Mesendoderm (in vitro differentiated cells): Measurements from ENCODE around the gene ITGB2.

ENCODE experiments used
- DNase-seq: peaks from one replicate; pipeline ENCODE4 v3.0.0; 2013
- H2AK5ac ChIP-seq: 2 replicates; pipeline ENCODE4 v1.6.1; 2013; ENCODE audit warnings: low read length, inconsistent platforms
- H2BK120ac ChIP-seq: 2 replicates; pipeline ENCODE4 v1.6.1; 2013; ENCODE audit warnings: low read depth, mild to moderate bottlenecking, low read length, moderate library complexity, mixed read lengths
- H2BK15ac ChIP-seq: replicated peaks from 2 replicates; pipeline ENCODE4 v1.6.1; 2013; ENCODE audit warnings: low read depth, mild to moderate bottlenecking, moderate library complexity
- H2BK5ac ChIP-seq: 2 replicates; pipeline ENCODE4 v1.6.1; 2013; ENCODE audit warnings: low read length, inconsistent platforms
- H3K18ac ChIP-seq: 2 replicates; pipeline ENCODE4 v1.6.1; 2013; ENCODE audit warnings: mild to moderate bottlenecking, low read length, mixed read lengths
- H3K23ac ChIP-seq: one replicate; pipeline ENCODE4 v1.6.1; 2013; ENCODE audit warnings: low read length
- H3K27ac ChIP-seq: 2 replicates; pipeline ENCODE4 v1.5.1; 2013; ENCODE audit warnings: low read depth, mild to moderate bottlenecking, inconsistent platforms, low read length, moderate library complexity
- H3K27me3 ChIP-seq: 2 replicates; pipeline ENCODE4 v1.6.1; 2013; ENCODE audit warnings: low read length, control low read depth, mild to moderate bottlenecking, inconsistent platforms; ENCODE audit not compliant: insufficient read depth, poor library complexity
- H3K36me3 ChIP-seq: 2 replicates; pipeline ENCODE4 v1.6.1; 2013; ENCODE audit warnings: low read length, inconsistent platforms; ENCODE audit not compliant: control insufficient read depth, insufficient read depth
- H3K4ac ChIP-seq: one replicate; pipeline ENCODE4 v1.6.1; 2013; ENCODE audit warnings: low read depth, mild to moderate bottlenecking, low read length, moderate library complexity
- H3K4me1 ChIP-seq: 2 replicates; pipeline ENCODE4 v1.6.1; 2013; ENCODE audit warnings: low read depth, low read length, inconsistent platforms; ENCODE audit not compliant: control insufficient read depth
- H3K4me2 ChIP-seq: 2 replicates; pipeline ENCODE4 v1.6.1; 2013; ENCODE audit warnings: low read length
- H3K4me3 ChIP-seq: 2 replicates; pipeline ENCODE4 v1.5.1; 2013; ENCODE audit warnings: mild to moderate bottlenecking, low read length
- H3K56ac ChIP-seq: one replicate; pipeline ENCODE4 v1.6.1; 2013; ENCODE audit warnings: low read length
- H3K79me1 ChIP-seq: 2 replicates; pipeline ENCODE4 v1.6.1; 2013; ENCODE audit warnings: low read length, inconsistent platforms
- H3K79me2 ChIP-seq: 2 replicates; pipeline ENCODE4 v1.6.1; 2013; ENCODE audit warnings: mild to moderate bottlenecking, low read length; ENCODE audit not compliant: control insufficient read depth, insufficient read depth
- H3K9ac ChIP-seq: 2 replicates; pipeline ENCODE4 v1.6.1; 2013; ENCODE audit warnings: low read length, inconsistent platforms
- H4K5ac ChIP-seq: one replicate; pipeline ENCODE4 v1.6.1; 2013; ENCODE audit warnings: low read length
- H4K8ac ChIP-seq: one replicate; pipeline ENCODE4 v1.6.1; 2013; ENCODE audit warnings: low read depth, mild to moderate bottlenecking, control low read depth, low read length, moderate library complexity
- WGBS: extraction: QIAGEN DNeasy Blood & Tissue Kit; methylation state at CpG from one replicate; pipeline ENCODE4 v1.1.7; 2013; ENCODE audit warnings: low lambda C conversion rate, missing lambda C conversion rate; ENCODE audit not compliant: insufficient coverage; ENCODE audit errors: extremely low coverage; 5-methylcytosine and 5-hydroxymethylcytosine counted together

Gene ITGB2

GRCh38 chr21:44904141-44904923 lies 16.4 kb downstream of the ITGB2 start:
- H3K18ac ChIP-seq, result no peak overlapping the region
- H2BK120ac ChIP-seq, result no peak overlapping the region
- H3K27me3 ChIP-seq, result no peaks in the 10 kb centered on the region
- 100% methylated on average over 1 of the region's 14 CpGs for WGBS
- H3K27ac ChIP-seq, result no peak overlapping the region
- no peak for DNase-seq
- H3K9ac ChIP-seq, result no peak overlapping the region
- no peak overlapping the region for H2BK15ac ChIP-seq
- no peaks in the 10 kb centered on the region for H3K79me2 ChIP-seq
- no peak overlapping the region for H4K5ac ChIP-seq
- H3K36me3 ChIP-seq, result no peaks in the 10 kb centered on the region
- no peak overlapping the region for H2AK5ac ChIP-seq
- H4K8ac ChIP-seq, result no peak overlapping the region
- H3K4me1 ChIP-seq, result no peaks in the 10 kb centered on the region
- no peak overlapping the region for H3K4ac ChIP-seq
- no peak overlapping the region for H3K4me3 ChIP-seq
- H3K4me2 ChIP-seq, result no peak overlapping the region
- no peak overlapping the region for H3K23ac ChIP-seq
- no peaks in the 10 kb centered on the region for H3K79me1 ChIP-seq
- H2BK5ac ChIP-seq, result no peak overlapping the region
- no peak overlapping the region for H3K56ac ChIP-seq

GRCh38 chr21:44903689-44904088 lies 17.0 kb downstream of the ITGB2 start:
- H3K4ac ChIP-seq, result no peak overlapping the region
- no peak overlapping the region for H2BK5ac ChIP-seq
- no peak overlapping the region for H3K9ac ChIP-seq
- H2AK5ac ChIP-seq, result no peak overlapping the region
- no peak overlapping the region for H2BK15ac ChIP-seq
- no peak for DNase-seq
- no peaks in the 10 kb centered on the region for H3K79me2 ChIP-seq
- H3K56ac ChIP-seq, result no peak overlapping the region
- H4K8ac ChIP-seq, result no peak overlapping the region
- no peak overlapping the region for H2BK120ac ChIP-seq
- H3K4me2 ChIP-seq, result no peak overlapping the region
- H3K79me1 ChIP-seq, result no peaks in the 10 kb centered on the region
- H3K18ac ChIP-seq, result no peak overlapping the region
- no peaks in the 10 kb centered on the region for H3K36me3 ChIP-seq
- H3K4me1 ChIP-seq, result no peaks in the 10 kb centered on the region
- H4K5ac ChIP-seq, result no peak overlapping the region
- no peaks in the 10 kb centered on the region for H3K27me3 ChIP-seq
- WGBS, result no CpG with 5 or more reads among the region's 22 CpGs
- no peak overlapping the region for H3K4me3 ChIP-seq
- no peak overlapping the region for H3K23ac ChIP-seq
- no peak overlapping the region for H3K27ac ChIP-seq

- H3K79me2 ChIP-seq, result no peaks in the 10 kb centered on the region
- no peak overlapping the region for H3K56ac ChIP-seq
- H3K4ac ChIP-seq, result no peak overlapping the region
- WGBS, result no CpG with 5 or more reads among the region's 18 CpGs
- no peak overlapping the region for H2BK120ac ChIP-seq
- H2BK5ac ChIP-seq, result no peak overlapping the region
- no peak overlapping the region for H3K18ac ChIP-seq
- no peaks in the 10 kb centered on the region for H3K36me3 ChIP-seq
- H3K79me1 ChIP-seq, result no peaks in the 10 kb centered on the region
- H3K4me1 ChIP-seq, result no peaks in the 10 kb centered on the region
- no peak for DNase-seq
- no peak overlapping the region for H4K8ac ChIP-seq
- H3K4me2 ChIP-seq, result no peak overlapping the region
- H3K4me3 ChIP-seq, result no peak overlapping the region
- H2AK5ac ChIP-seq, result no peak overlapping the region
- no peak overlapping the region for H3K9ac ChIP-seq
- no peak overlapping the region for H4K5ac ChIP-seq
- no peak overlapping the region for H3K27ac ChIP-seq
- no peaks in the 10 kb centered on the region for H3K27me3 ChIP-seq
- no peak overlapping the region for H3K23ac ChIP-seq
- no peak overlapping the region for H2BK15ac ChIP-seq
Observed at GRCh38 chr21:44903050-44903685, 17.5 kb downstream of the ITGB2 start.

GRCh38 chr21:44902268-44903049 lies 18.2 kb downstream of the ITGB2 start:
- Histone ChIP-seq H3K4me1 (no peaks in the 10 kb centered on the region), H2BK15ac (no peak overlapping the region), H3K4ac (no peak overlapping the region), H2AK5ac (no peak overlapping the region), H4K5ac (no peak overlapping the region), H3K4me2 (no peak overlapping the region), H3K79me2 (no peaks in the 10 kb centered on the region), H3K18ac (no peak overlapping the region), H3K27ac (no peak overlapping the region), H3K27me3 (no peaks in the 10 kb centered on the region), H3K36me3 (no peaks in the 10 kb centered on the region), H4K8ac (no peak overlapping the region), H3K4me3 (no peak overlapping the region), H2BK5ac (no peak overlapping the region), H3K23ac (no peak overlapping the region), H3K56ac (no peak overlapping the region), H3K9ac (no peak overlapping the region), H3K79me1 (no peaks in the 10 kb centered on the region), H2BK120ac (no peak overlapping the region)
- DNase-seq, result no peak
- WGBS, result no CpG with 5 or more reads among the region's 30 CpGs

GRCh38 chr21:44901391-44902074 lies 19.2 kb downstream of the ITGB2 start:
- Histone ChIP-seq H4K5ac (no peak overlapping the region), H3K27me3 (no peaks in the 10 kb centered on the region), H3K9ac (no peak overlapping the region), H3K4me2 (no peak overlapping the region), H3K56ac (no peak overlapping the region), H3K23ac (no peak overlapping the region), H3K4me1 (no peaks in the 10 kb centered on the region), H3K36me3 (no peaks in the 10 kb centered on the region), H3K4ac (no peak overlapping the region), H3K79me1 (no peaks in the 10 kb centered on the region), H2BK120ac (no peak overlapping the region), H3K4me3 (no peak overlapping the region), H3K79me2 (no peaks in the 10 kb centered on the region), H3K18ac (no peak overlapping the region), H2BK15ac (no peak overlapping the region), H2BK5ac (no peak overlapping the region), H3K27ac (no peak overlapping the region), H4K8ac (no peak overlapping the region), H2AK5ac (no peak overlapping the region)
- no CpG with 5 or more reads among the region's 27 CpGs for WGBS
- no peak for DNase-seq
